Keratinocyte (primary cell): Measurements from ENCODE around the gene AGMAT.

Experiments used
- CTCF ChIP-seq, 3 experiments: IDR thresholded peaks in 1 of 3; conservative IDR thresholded peaks in 1 of 3; optimal IDR thresholded peaks in 1 of 3; 2 replicates in 2 of 3; 3 replicates in 1 of 3; pipeline versions ENCODE3 to v1.5.1; 2011; ENCODE audit warnings: low read length in 3 of 3, mild to moderate bottlenecking in 3 of 3, moderate library complexity in 2 of 3, control low read depth in 1 of 3, inconsistent platforms in 1 of 3; ENCODE audit not compliant: insufficient read depth in 2 of 3; ENCODE audit errors: extremely low read depth in 1 of 3
- EZH2 ChIP-seq: IDR thresholded peaks from one replicate; pipeline ENCODE4 v1.6.1; 2012; ENCODE audit warnings: inconsistent platforms, mild to moderate bottlenecking, low read length, moderate library complexity

GRCh38 chr1:15626269-15626950 is 41.6 kb upstream of the AGMAT start:
- TF ChIP-seq CTCF (optimal IDR thresholded peaks at IDR 0.05 in 1 of 3, IDR thresholded peaks at IDR 0.05 in 1 of 3, conservative IDR thresholded peaks at IDR 0.05 in 1 of 3; ENCODE audit: extremely low read depth in 1 of 3, insufficient read depth in 2 of 3, low read length in 3 of 3) (no peak), EZH2 (no peak)
